Measurements from ENCODE around the gene SLC4A5.

GRCh38 chr2:74391580-74392448, 48.6 kb upstream of the SLC4A5 start:
- TF ChIP-seq NFIC (IDR thresholded peaks at IDR 0.05): no peak
- TF ChIP-seq TCF12 (IDR thresholded peaks at IDR 0.05; ENCODE audit: low read depth): no peak
- no peak for TF ChIP-seq USF1 (IDR thresholded peaks at IDR 0.05)
- no peak for TF ChIP-seq EP300 (IDR thresholded peaks at IDR 0.05; ENCODE audit: borderline replicate concordance)
- TF ChIP-seq YY1 (IDR thresholded peaks at IDR 0.05; ENCODE audit: low read depth): no peak; the same call in 1 of the 2 replicates
- TF ChIP-seq TAF1 (IDR thresholded peaks at IDR 0.05; ENCODE audit: low read depth): peak; percentile 67; the same call in 1 of the 2 replicates
- TF ChIP-seq REST (IDR thresholded peaks at IDR 0.05; ENCODE audit: low read depth): no peak
- peak; percentile 78 for TF ChIP-seq MAX (IDR thresholded peaks at IDR 0.05)
- TF ChIP-seq RAD21 (IDR thresholded peaks at IDR 0.05; ENCODE audit: low read depth): peak; percentile 34; the same call in 1 of the 2 replicates
- TF ChIP-seq CEBPB (IDR thresholded peaks at IDR 0.05): no peak
